ENCODE data around the gene KANSL1L. TPM values are rescaled to one million over a fixed set of nuclear protein-coding genes. Genes with fewer than 3 reads are reported as not detected.

KANSL1L gene
- total and polyA plus RNA-seq, 4 experiments from 2014 or later, result 0.26 to 12.1 (median 5.7) TPM

GRCh38 chr2:210022824-210023223 is 148.4 kb downstream of the KANSL1L start:
- Mint-ChIP-seq H3K36me3 (peaks cover 39 to 61% of the 10 kb centered on the region in 2 donors), H3K4me3 (no peak overlapping the region), H3K27ac (peak overlapping the region in 1 of 7 donors; percentile 61), H3K4me1 (no peaks in the 10 kb centered on the region), H3K9me3 (no peaks in the 10 kb centered on the region), H3K27me3 (no peaks in the 10 kb centered on the region)
- DNase-seq, result no peak
- Histone ChIP-seq H3K9me3 (ENCODE audit: control insufficient read depth in 1 of 2, low read length in 2 of 2) (no peaks in the 10 kb centered on the region), H3K27me3 (ENCODE audit: insufficient read depth, low read length) (no peaks in the 10 kb centered on the region), H3K27ac (ENCODE audit: low read depth, low read length) (no peak overlapping the region), H3K36me3 (ENCODE audit: insufficient read depth, low read length) (peaks cover 43% of the 10 kb centered on the region), H3K4me3 (ENCODE audit: low read length in 2 of 2) (no peak overlapping the region), H3K4me1 (ENCODE audit: insufficient read depth, low read length) (no peaks in the 10 kb centered on the region)
- intact Hi-C loops (cut with micrococcal nuclease), result no loop called here
- ChIA-PET CTCF (ENCODE audit: partially characterized antibody) (no interaction called here), POLR2A (ENCODE audit: partially characterized antibody) (no interaction called here)

GRCh38 chr2:210020138-210020537 is 151.1 kb downstream of the KANSL1L start:
- H3K4me3 ChIP-seq (ENCODE audit: low read length in 2 of 2), result no peak overlapping the region

GRCh38 chr2:210009896-210010295 is 161.3 kb downstream of the KANSL1L start:
- Mint-ChIP-seq H3K9me3 (peaks cover 0 to 2% (median 0%) of the 10 kb centered on the region in 8 donors), H3K27ac (peak overlapping the region in 3 of 7 donors; percentile 2 to 64 (median 51)), H3K4me1 (peaks cover 35 to 61% (median 45%) of the 10 kb centered on the region in 4 donors), H3K27me3 (no peaks in the 10 kb centered on the region), H3K36me3 (peaks cover 21 to 55% of the 10 kb centered on the region in 2 donors), H3K4me3 (no peak overlapping the region)
- POLR2A ChIA-PET (ENCODE audit: partially characterized antibody), result interaction anchor here (1.0 kb wide), 1 partner anchor 162 kb away, joined by 3 read pairs; no protein-coding TSS in a partner anchor
- Histone ChIP-seq H3K27ac (ENCODE audit: low read depth, low read length) (no peak overlapping the region), H3K4me3 (ENCODE audit: low read length in 2 of 2) (no peak overlapping the region), H3K36me3 (ENCODE audit: insufficient read depth, low read length) (peaks cover 3% of the 10 kb centered on the region), H3K27me3 (ENCODE audit: insufficient read depth, low read length) (no peaks in the 10 kb centered on the region), H3K9me3 (ENCODE audit: control insufficient read depth in 1 of 2, low read length in 2 of 2) (no peaks in the 10 kb centered on the region), H3K4me1 (ENCODE audit: insufficient read depth, low read length) (peaks cover 14% of the 10 kb centered on the region)
- CTCF ChIA-PET (ENCODE audit: partially characterized antibody), result interaction anchor here (0.9 to 1.3 kb wide), 2 partner anchors 51 to 186 kb away, joined by 3 read pairs; no protein-coding TSS in a partner anchor
- no peak for DNase-seq
- intact Hi-C loops (cut with micrococcal nuclease), result no loop called here

More at GRCh38 chr2:210020138-210020537, 151.1 kb downstream of the KANSL1L start:
- CTCF ChIA-PET (ENCODE audit: partially characterized antibody), result interaction anchor here (1.0 kb wide), 1 partner anchor 13 kb away, joined by 3 read pairs; no protein-coding TSS in a partner anchor
- peaks cover 0 to 2% (median 0%) of the 10 kb centered on the region in 4 donors for H3K4me1 Mint-ChIP-seq
- H3K9me3 Mint-ChIP-seq, result no peaks in the 10 kb centered on the region
- no peak for DNase-seq
- H3K27ac ChIP-seq (ENCODE audit: low read depth, low read length), result no peak overlapping the region
- H3K36me3 Mint-ChIP-seq, result peaks cover 49 to 79% of the 10 kb centered on the region in 2 donors
- no peaks in the 10 kb centered on the region for H3K9me3 ChIP-seq (ENCODE audit: control insufficient read depth in 1 of 2, low read length in 2 of 2)
- H3K36me3 ChIP-seq (ENCODE audit: insufficient read depth, low read length), result peaks cover 65% of the 10 kb centered on the region
- H3K27me3 Mint-ChIP-seq, result no peaks in the 10 kb centered on the region
- no peak overlapping the region for H3K4me3 Mint-ChIP-seq
- peak overlapping the region in 1 of 7 donors; percentile 25 for H3K27ac Mint-ChIP-seq
- POLR2A ChIA-PET (ENCODE audit: partially characterized antibody), result no interaction called here
- no peaks in the 10 kb centered on the region for H3K4me1 ChIP-seq (ENCODE audit: insufficient read depth, low read length)
- H3K27me3 ChIP-seq (ENCODE audit: insufficient read depth, low read length), result no peaks in the 10 kb centered on the region
- intact Hi-C loops (cut with micrococcal nuclease), result no loop called here

- H3K36me3 Mint-ChIP-seq, result peaks cover 18 to 54% of the 10 kb centered on the region in 2 donors
- no peak for DNase-seq
- ChIA-PET CTCF (ENCODE audit: partially characterized antibody) (no interaction called here), POLR2A (ENCODE audit: partially characterized antibody) (interaction anchor here (1.1 kb wide), 1 partner anchor 164 kb away, joined by 3 read pairs; no protein-coding TSS in a partner anchor)
- H3K4me3 ChIP-seq (ENCODE audit: low read length in 2 of 2), result no peak overlapping the region
- H3K4me1 ChIP-seq (ENCODE audit: insufficient read depth, low read length), result peaks cover 21% of the 10 kb centered on the region
- no peak overlapping the region for H3K27ac ChIP-seq (ENCODE audit: low read depth, low read length)
- intact Hi-C loops (cut with micrococcal nuclease), result no loop called here
- H3K27me3 ChIP-seq (ENCODE audit: insufficient read depth, low read length), result no peaks in the 10 kb centered on the region
- H3K9me3 Mint-ChIP-seq, result peaks cover 0 to 2% (median 0%) of the 10 kb centered on the region in 8 donors
- H3K27me3 Mint-ChIP-seq, result no peaks in the 10 kb centered on the region
- H3K27ac Mint-ChIP-seq, result no peak overlapping the region
- peaks cover 38 to 69% (median 50%) of the 10 kb centered on the region in 4 donors for H3K4me1 Mint-ChIP-seq
- no peaks in the 10 kb centered on the region for H3K9me3 ChIP-seq (ENCODE audit: control insufficient read depth in 1 of 2, low read length in 2 of 2)
- no peak overlapping the region for H3K4me3 Mint-ChIP-seq
- H3K36me3 ChIP-seq (ENCODE audit: insufficient read depth, low read length), result peaks cover 3% of the 10 kb centered on the region
Observed at GRCh38 chr2:210009126-210009525, 162.1 kb downstream of the KANSL1L start.

- no peaks in the 10 kb centered on the region for H3K9me3 ChIP-seq (ENCODE audit: control insufficient read depth in 1 of 2, low read length in 2 of 2)
- ChIA-PET CTCF (ENCODE audit: partially characterized antibody) (interaction anchor here (0.8 kb wide), 1 partner anchor 191 kb away, joined by 3 read pairs; no protein-coding TSS in a partner anchor), POLR2A (ENCODE audit: partially characterized antibody) (interaction anchor here (1.1 kb wide), 1 partner anchor 165 kb away, joined by 3 read pairs; no protein-coding TSS in a partner anchor)
- H3K27ac Mint-ChIP-seq, result no peak overlapping the region
- DNase-seq, result no peak
- intact Hi-C loops (cut with micrococcal nuclease), result no loop called here
- H3K9me3 Mint-ChIP-seq, result peaks cover 0 to 2% (median 0%) of the 10 kb centered on the region in 8 donors
- H3K4me1 ChIP-seq (ENCODE audit: insufficient read depth, low read length), result peaks cover 33% of the 10 kb centered on the region
- H3K36me3 Mint-ChIP-seq, result peaks cover 18 to 53% of the 10 kb centered on the region in 2 donors
- no peaks in the 10 kb centered on the region for H3K27me3 Mint-ChIP-seq
- H3K4me3 ChIP-seq (ENCODE audit: low read length in 2 of 2), result no peak overlapping the region
- H3K27me3 ChIP-seq (ENCODE audit: insufficient read depth, low read length), result no peaks in the 10 kb centered on the region
- H3K36me3 ChIP-seq (ENCODE audit: insufficient read depth, low read length), result peaks cover 3% of the 10 kb centered on the region
- H3K27ac ChIP-seq (ENCODE audit: low read depth, low read length), result no peak overlapping the region
- peaks cover 42 to 81% (median 60%) of the 10 kb centered on the region in 4 donors for H3K4me1 Mint-ChIP-seq
- no peak overlapping the region for H3K4me3 Mint-ChIP-seq
Observed at GRCh38 chr2:210007895-210008294, 163.3 kb downstream of the KANSL1L start.

- peaks cover 3% of the 10 kb centered on the region for H3K36me3 ChIP-seq (ENCODE audit: insufficient read depth, low read length)
- no peak for DNase-seq
- POLR2A ChIA-PET (ENCODE audit: partially characterized antibody), result no interaction called here
- peak overlapping the region in 4 of 8 donors; percentile 31 to 61 (median 46) for H3K4me3 Mint-ChIP-seq
- H3K36me3 Mint-ChIP-seq, result peaks cover 6 to 36% of the 10 kb centered on the region in 2 donors
- intact Hi-C loops (cut with micrococcal nuclease), result loop anchor here (5.0 kb wide), 1 partner anchor 1738 kb away; the partner anchor contains the start of gene PIKFYVE
- no peaks in the 10 kb centered on the region for H3K27me3 Mint-ChIP-seq
- H3K4me1 Mint-ChIP-seq, result peaks cover 42 to 79% (median 61%) of the 10 kb centered on the region in 4 donors
- no peak overlapping the region for H3K4me3 ChIP-seq (ENCODE audit: low read length in 2 of 2)
- peaks cover 40% of the 10 kb centered on the region for H3K4me1 ChIP-seq (ENCODE audit: insufficient read depth, low read length)
- H3K27me3 ChIP-seq (ENCODE audit: insufficient read depth, low read length), result no peaks in the 10 kb centered on the region
- H3K9me3 Mint-ChIP-seq, result no peaks in the 10 kb centered on the region
- no peak overlapping the region for H3K27ac ChIP-seq (ENCODE audit: low read depth, low read length)
- peak overlapping the region in 2 of 7 donors; percentile 2 to 54 for H3K27ac Mint-ChIP-seq
- CTCF ChIA-PET (ENCODE audit: partially characterized antibody), result no interaction called here
- no peaks in the 10 kb centered on the region for H3K9me3 ChIP-seq (ENCODE audit: control insufficient read depth in 1 of 2, low read length in 2 of 2)
Observed at GRCh38 chr2:210004881-210005280, 166.3 kb downstream of the KANSL1L start.

GRCh38 chr2:210003359-210003758 is 167.8 kb downstream of the KANSL1L start:
- DNase-seq, result no peak
- intact Hi-C loops (cut with micrococcal nuclease), result loop anchor here (2.0 to 5.0 kb wide), 2 partner anchors 473 to 1736 kb away; partner anchors contain the start of genes LANCL1 and PIKFYVE
- Histone ChIP-seq H3K27me3 (ENCODE audit: insufficient read depth, low read length) (no peaks in the 10 kb centered on the region), H3K36me3 (ENCODE audit: insufficient read depth, low read length) (peaks cover 3% of the 10 kb centered on the region), H3K9me3 (ENCODE audit: control insufficient read depth in 1 of 2, low read length in 2 of 2) (no peaks in the 10 kb centered on the region), H3K4me1 (ENCODE audit: insufficient read depth, low read length) (peaks cover 40% of the 10 kb centered on the region), H3K27ac (ENCODE audit: low read depth, low read length) (peak overlapping the region; percentile 68), H3K4me3 (ENCODE audit: low read length in 2 of 2) (peak overlapping the region; percentile 85 to 99)
- Mint-ChIP-seq H3K4me1 (peaks cover 39 to 72% (median 54%) of the 10 kb centered on the region in 4 donors), H3K9me3 (no peaks in the 10 kb centered on the region), H3K4me3 (peak overlapping the region; percentile 88 to 98 (median 94)), H3K27me3 (peaks cover 0 to 2% of the 10 kb centered on the region in 2 donors), H3K36me3 (peaks cover 3 to 26% of the 10 kb centered on the region in 2 donors), H3K27ac (peak overlapping the region in 6 of 7 donors; percentile 53 to 97 (median 94))
- ChIA-PET CTCF (ENCODE audit: partially characterized antibody) (no interaction called here), POLR2A (ENCODE audit: partially characterized antibody) (interaction anchor here (0.7 to 1.0 kb wide), 2 partner anchors 179 to 474 kb away, joined by 3 read pairs; no protein-coding TSS in a partner anchor)

Data from CD4-positive, alpha-beta memory T cell (primary cell).